H9 (cell line): Measurements from ENCODE around the gene ARAP1. TPM values are rescaled to one million over a fixed set of nuclear protein-coding genes. Genes with fewer than 3 reads are reported as not detected.

Experiments used
- DNase-seq: peaks from one replicate; pipeline ENCODE4 v3.0.0-alpha.2; 2017
- H2AFZ ChIP-seq: one replicate; pipeline ENCODE4 v1.6.1; 2013; ENCODE audit warnings: mild to moderate bottlenecking, low read length, control low read depth, moderate library complexity
- H2AK5ac ChIP-seq: 2 replicates; pipeline ENCODE4 v1.6.1; 2013; ENCODE audit warnings: low read length, control low read depth, mixed read lengths; ENCODE audit not compliant: insufficient read length
- H2BK120ac ChIP-seq: one replicate; pipeline ENCODE4 v1.6.1; 2013; ENCODE audit warnings: low read depth, mild to moderate bottlenecking, low read length, control low read depth, inconsistent platforms; ENCODE audit not compliant: poor library complexity, severe bottlenecking
- H2BK12ac ChIP-seq: 2 replicates; pipeline ENCODE4 v1.6.1; 2013; ENCODE audit warnings: low read length, control low read depth, mixed read lengths, low read depth; ENCODE audit not compliant: insufficient read length
- H2BK15ac ChIP-seq: 2 replicates; pipeline ENCODE4 v1.6.1; 2013; ENCODE audit warnings: low read depth, low read length, control low read depth
- H2BK20ac ChIP-seq: one replicate; pipeline ENCODE4 v1.6.1; 2013; ENCODE audit warnings: low read depth, mild to moderate bottlenecking, low read length, control low read depth, inconsistent platforms; ENCODE audit not compliant: poor library complexity, severe bottlenecking
- H2BK5ac ChIP-seq: 2 replicates; pipeline ENCODE4 v1.6.1; 2013; ENCODE audit warnings: low read length, control low read depth, mixed read lengths; ENCODE audit not compliant: insufficient read length
- H3K14ac ChIP-seq: 2 replicates; pipeline ENCODE4 v1.6.1; 2013; ENCODE audit warnings: low read length, control low read depth; ENCODE audit not compliant: insufficient read depth
- H3K18ac ChIP-seq: 2 replicates; pipeline ENCODE4 v1.6.1; 2013; ENCODE audit warnings: low read depth, mild to moderate bottlenecking, mixed read lengths, low read length, control low read depth; ENCODE audit not compliant: insufficient read length
- H3K23ac ChIP-seq: 2 replicates; pipeline ENCODE4 v1.6.1; 2013; ENCODE audit warnings: low read length, control low read depth, mixed read lengths, low read depth; ENCODE audit not compliant: insufficient read length
- H3K23me2 ChIP-seq: 2 replicates; pipeline ENCODE4 v1.6.1; 2013; ENCODE audit warnings: low read depth, mild to moderate bottlenecking, mixed read lengths, low read length, control low read depth; ENCODE audit not compliant: insufficient read length, poor library complexity, severe bottlenecking
- H3K27ac ChIP-seq: 2 replicates; pipeline ENCODE4 v1.5.1; 2013; ENCODE audit warnings: low read length, control low read depth, mixed read lengths, low read depth; ENCODE audit not compliant: insufficient read length
- H3K27me3 ChIP-seq: 2 replicates; pipeline ENCODE4 v1.6.1; 2013; ENCODE audit warnings: low read length, control low read depth, inconsistent platforms; ENCODE audit not compliant: insufficient read depth
- H3K4ac ChIP-seq: 2 replicates; pipeline ENCODE4 v1.6.1; 2013; ENCODE audit warnings: low read depth, mild to moderate bottlenecking, control low read depth, inconsistent platforms, low read length, moderate library complexity
- H3K4me1 ChIP-seq: 2 replicates; pipeline ENCODE4 v1.6.1; 2013; ENCODE audit warnings: low read length, control low read depth, inconsistent platforms; ENCODE audit not compliant: insufficient read depth
- H3K4me2 ChIP-seq: 2 replicates; pipeline ENCODE4 v1.6.1; 2013; ENCODE audit warnings: low read length, control low read depth, mixed read lengths; ENCODE audit not compliant: insufficient read length, insufficient read depth
- H3K56ac ChIP-seq: 2 replicates; pipeline ENCODE4 v1.6.1; 2013; ENCODE audit warnings: low read depth, mild to moderate bottlenecking, mixed read lengths, low read length, control low read depth; ENCODE audit not compliant: insufficient read length
- H3K79me1 ChIP-seq: 2 replicates; pipeline ENCODE4 v1.6.1; 2013; ENCODE audit warnings: low read depth, mild to moderate bottlenecking, moderate library complexity, low read length, control low read depth, inconsistent platforms; ENCODE audit not compliant: insufficient read depth, poor library complexity, severe bottlenecking
- H3K79me2 ChIP-seq: 2 replicates; pipeline ENCODE4 v1.6.1; 2013; ENCODE audit warnings: low read length, control low read depth, inconsistent platforms; ENCODE audit not compliant: insufficient read depth
- H3K9ac ChIP-seq: 2 replicates; pipeline ENCODE4 v1.6.1; 2013; ENCODE audit warnings: low read length, control low read depth, mixed read lengths; ENCODE audit not compliant: insufficient read length; ENCODE audit errors: extremely low read depth
- H3K9me3 ChIP-seq: one replicate; pipeline ENCODE4 v1.6.1; 2013; ENCODE audit warnings: low read depth, low read length, inconsistent platforms; ENCODE audit not compliant: control insufficient read depth
- H3T11ph ChIP-seq: one replicate; pipeline ENCODE4 v1.6.1; 2013; ENCODE audit warnings: mild to moderate bottlenecking, low read length, control low read depth, inconsistent platforms
- H4K20me1 ChIP-seq: one replicate; pipeline ENCODE4 v1.6.1; 2013; ENCODE audit not compliant: control insufficient read depth, insufficient read length, insufficient read depth
- H4K5ac ChIP-seq: 2 replicates; pipeline ENCODE4 v1.6.1; 2013; ENCODE audit warnings: low read depth, mild to moderate bottlenecking, mixed read lengths, low read length, control low read depth; ENCODE audit not compliant: insufficient read length
- H4K8ac ChIP-seq: replicated peaks from 2 replicates; pipeline ENCODE4 v1.6.1; 2013; ENCODE audit warnings: low read length, control low read depth, mixed read lengths, low read depth; ENCODE audit not compliant: insufficient read length
- H4K91ac ChIP-seq: 2 replicates; pipeline ENCODE4 v1.6.1; 2013; ENCODE audit warnings: low read depth, mild to moderate bottlenecking, moderate library complexity, mixed read lengths, low read length, control low read depth; ENCODE audit not compliant: insufficient read length
- H3K27ac Mint-ChIP-seq, 3 experiments: 2 replicates in 2 of 3; 3 replicates in 1 of 3; pipeline ENCODE4 v1.8.0; 2020 to 2021; ENCODE audit warnings: mixed read lengths in 3 of 3, mild to moderate bottlenecking in 1 of 3, moderate library complexity in 1 of 3
- H3K27me3 Mint-ChIP-seq: 2 replicates; pipeline ENCODE4 v1.8.0; 2021; ENCODE audit warnings: low read depth, mild to moderate bottlenecking, moderate library complexity, mixed read lengths
- H3K36me3 Mint-ChIP-seq, 3 experiments: 2 replicates in 2 of 3; 3 replicates in 1 of 3; pipeline ENCODE4 v1.8.0; 2020 to 2021; ENCODE audit warnings: low read depth in 3 of 3, mixed read lengths in 3 of 3; ENCODE audit not compliant: insufficient read depth in 1 of 3
- H3K4me1 Mint-ChIP-seq, 2 experiments: 2 replicates each; pipeline ENCODE4 v1.8.0; 2020; ENCODE audit warnings: mixed read lengths in 2 of 2
- H3K4me3 Mint-ChIP-seq, 2 experiments: 2 replicates in 1 of 2; 3 replicates in 1 of 2; pipeline ENCODE4 v1.8.0; 2020 to 2021; ENCODE audit warnings: mild to moderate bottlenecking in 2 of 2, mixed read lengths in 2 of 2, moderate library complexity in 1 of 2
- H3K9me3 Mint-ChIP-seq, 2 experiments: 2 replicates in 1 of 2; 3 replicates in 1 of 2; pipeline ENCODE4 v1.8.0; 2020; ENCODE audit warnings: mild to moderate bottlenecking in 2 of 2, mixed read lengths in 2 of 2, moderate library complexity in 1 of 2
- CTCF ChIP-seq: fragments of 200-600 bp; sonication (generic); conservative IDR thresholded peaks from 3 replicates; pipeline ENCODE4 v1.8.0; 2021; ENCODE audit warnings: antibody characterized with exemption, mild to moderate bottlenecking
- WGBS: extraction: QIAGEN DNeasy Blood & Tissue Kit; methylation state at CpG from one replicate; pipeline ENCODE4 v1.1.7; 2013; ENCODE audit warnings: missing lambda C conversion rate, low lambda C conversion rate, mixed read lengths; ENCODE audit not compliant: insufficient read length; ENCODE audit errors: extremely low coverage; 5-methylcytosine and 5-hydroxymethylcytosine counted together
- total RNA-seq: library from RNA; stranded (reverse); gene quantifications from 2 replicates; pipeline ENCODE4 v1.2.1, GENCODE V29; 2021

The ARAP1 gene
- total RNA-seq, 1 experiment from 2014 or later, result 59.4 TPM

GRCh38 chr11:72695354-72695753 lies 56.9 kb downstream of the ARAP1 start:
- H2BK120ac ChIP-seq, result no peak overlapping the region
- no peak overlapping the region for H3K4me2 ChIP-seq
- no peak overlapping the region for H2AFZ ChIP-seq
- Mint-ChIP-seq H3K4me3 (no peak overlapping the region), H3K4me1 (peaks cover 5 to 11% of the 10 kb centered on the region in 2 experiments), H3K36me3 (peaks cover 28 to 69% (median 53%) of the 10 kb centered on the region in 3 experiments; a peak in 6 of 7 replicates), H3K27ac (no peak overlapping the region; a peak in 2 of 7 replicates), H3K27me3 (no peaks in the 10 kb centered on the region), H3K9me3 (no peaks in the 10 kb centered on the region)
- H4K91ac ChIP-seq, result no peak overlapping the region
- no peak overlapping the region for H3K56ac ChIP-seq
- H2BK20ac ChIP-seq, result no peak overlapping the region
- no peak overlapping the region for H3K9ac ChIP-seq
- no peaks in the 10 kb centered on the region for H3K79me1 ChIP-seq
- no peaks in the 10 kb centered on the region for H4K20me1 ChIP-seq
- H2AK5ac ChIP-seq, result no peak overlapping the region
- H4K8ac ChIP-seq, result no peak overlapping the region
- no peak overlapping the region for H3K18ac ChIP-seq
- H3K23ac ChIP-seq, result no peak overlapping the region
- no peaks in the 10 kb centered on the region for H3K9me3 ChIP-seq
- no peak overlapping the region; the same call in 1 of the 2 replicates for H3K14ac ChIP-seq
- H3K23me2 ChIP-seq, result no peaks in the 10 kb centered on the region
- no peaks in the 10 kb centered on the region for H3K4me1 ChIP-seq
- H4K5ac ChIP-seq, result no peak overlapping the region
- no peak for DNase-seq
- WGBS, result no CpG with 5 or more reads among the region's 7 CpGs
- no peak overlapping the region for H2BK5ac ChIP-seq
- no peak overlapping the region for H2BK12ac ChIP-seq
- H3K4ac ChIP-seq, result no peak overlapping the region
- no peak overlapping the region for H2BK15ac ChIP-seq
- H3K27ac ChIP-seq, result no peak overlapping the region
- H3T11ph ChIP-seq, result no peak overlapping the region
- H3K79me2 ChIP-seq, result no peaks in the 10 kb centered on the region
- H3K27me3 ChIP-seq, result no peaks in the 10 kb centered on the region
- no peak for TF ChIP-seq CTCF
